Measurements from ENCODE around the gene CCDC92.

DNA sequence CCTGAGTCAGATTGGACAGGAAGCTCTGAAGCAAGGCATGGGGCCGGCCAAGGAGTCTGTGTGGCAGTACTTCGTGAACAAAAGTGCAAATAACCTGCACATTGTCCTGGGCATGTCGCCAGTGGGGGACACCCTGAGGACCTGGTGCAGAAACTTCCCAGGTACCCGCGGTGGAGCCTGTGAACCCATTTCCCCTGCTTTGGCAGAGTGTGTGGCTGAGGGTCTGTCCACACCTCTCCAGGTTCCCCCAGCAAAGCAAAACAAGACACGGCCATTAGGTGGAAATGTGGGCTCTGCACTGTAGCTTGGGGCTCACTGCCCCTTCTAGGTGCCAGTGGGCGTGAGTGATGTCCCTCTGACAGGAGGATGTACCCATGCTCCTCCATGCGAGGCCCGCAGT lies 79.4 kb downstream of the CCDC92 start:
- TF ChIP-seq EP300 (IDR thresholded peaks at IDR 0.05; ENCODE audit: borderline replicate concordance in 1 of 2, low read depth in 2 of 2, low read length in 2 of 2) (no peak), POLR2AphosphoS5 (IDR thresholded peaks at IDR 0.05; ENCODE audit: low read depth, low read length) (no peak), ASH2L (IDR thresholded peaks at IDR 0.05; ENCODE audit: low read length) (no peak), YY1 (IDR thresholded peaks at IDR 0.05; ENCODE audit: low read depth, low read length) (no peak), GABPA (IDR thresholded peaks at IDR 0.05; ENCODE audit: borderline replicate concordance, insufficient read depth, low read length) (no peak), PHF8 (conservative IDR thresholded peaks at IDR 0.05; ENCODE audit: low read depth, low read length) (no peak), RBBP5 (IDR thresholded peaks at IDR 0.05; ENCODE audit: borderline replicate concordance, low read depth, low read length) (no peak), CTBP2 (IDR thresholded peaks at IDR 0.05; ENCODE audit: borderline replicate concordance, insufficient read depth, insufficient read length, low read length) (no peak), TBP (IDR thresholded peaks at IDR 0.05; ENCODE audit: low read depth, low read length) (no peak), HDAC6 (IDR thresholded peaks at IDR 0.05; ENCODE audit: low read depth, low read length) (no peak)
- TF ChIP-seq, protein P1, sequence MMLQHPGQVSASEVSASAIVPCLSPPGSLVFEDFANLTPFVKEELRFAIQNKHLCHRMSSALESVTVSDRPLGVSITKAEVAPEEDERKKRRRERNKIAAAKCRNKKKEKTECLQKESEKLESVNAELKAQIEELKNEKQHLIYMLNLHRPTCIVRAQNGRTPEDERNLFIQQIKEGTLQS (IDR thresholded peaks at IDR 0.05; ENCODE audit: insufficient read depth, low read depth, low read length), result no peak
- TF ChIP-seq, protein P2, sequence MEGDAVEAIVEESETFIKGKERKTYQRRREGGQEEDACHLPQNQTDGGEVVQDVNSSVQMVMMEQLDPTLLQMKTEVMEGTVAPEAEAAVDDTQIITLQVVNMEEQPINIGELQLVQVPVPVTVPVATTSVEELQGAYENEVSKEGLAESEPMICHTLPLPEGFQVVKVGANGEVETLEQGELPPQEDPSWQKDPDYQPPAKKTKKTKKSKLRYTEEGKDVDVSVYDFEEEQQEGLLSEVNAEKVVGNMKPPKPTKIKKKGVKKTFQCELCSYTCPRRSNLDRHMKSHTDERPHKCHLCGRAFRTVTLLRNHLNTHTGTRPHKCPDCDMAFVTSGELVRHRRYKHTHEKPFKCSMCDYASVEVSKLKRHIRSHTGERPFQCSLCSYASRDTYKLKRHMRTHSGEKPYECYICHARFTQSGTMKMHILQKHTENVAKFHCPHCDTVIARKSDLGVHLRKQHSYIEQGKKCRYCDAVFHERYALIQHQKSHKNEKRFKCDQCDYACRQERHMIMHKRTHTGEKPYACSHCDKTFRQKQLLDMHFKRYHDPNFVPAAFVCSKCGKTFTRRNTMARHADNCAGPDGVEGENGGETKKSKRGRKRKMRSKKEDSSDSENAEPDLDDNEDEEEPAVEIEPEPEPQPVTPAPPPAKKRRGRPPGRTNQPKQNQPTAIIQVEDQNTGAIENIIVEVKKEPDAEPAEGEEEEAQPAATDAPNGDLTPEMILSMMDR (IDR thresholded peaks at IDR 0.05; ENCODE audit: control extremely low read depth in 1 of 3, insufficient read depth in 1 of 3, low read depth in 1 of 3, low read length in 3 of 3), result no peak
- TF ChIP-seq, protein P3, sequence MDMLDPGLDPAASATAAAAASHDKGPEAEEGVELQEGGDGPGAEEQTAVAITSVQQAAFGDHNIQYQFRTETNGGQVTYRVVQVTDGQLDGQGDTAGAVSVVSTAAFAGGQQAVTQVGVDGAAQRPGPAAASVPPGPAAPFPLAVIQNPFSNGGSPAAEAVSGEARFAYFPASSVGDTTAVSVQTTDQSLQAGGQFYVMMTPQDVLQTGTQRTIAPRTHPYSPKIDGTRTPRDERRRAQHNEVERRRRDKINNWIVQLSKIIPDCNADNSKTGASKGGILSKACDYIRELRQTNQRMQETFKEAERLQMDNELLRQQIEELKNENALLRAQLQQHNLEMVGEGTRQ (IDR thresholded peaks at IDR 0.05; ENCODE audit: low read length), result no peak
